ENCODE data around the gene AMIGO3.
A peak's percentile ranks its signal among the peaks of the same experiment; 100 is the strongest.

DNA sequence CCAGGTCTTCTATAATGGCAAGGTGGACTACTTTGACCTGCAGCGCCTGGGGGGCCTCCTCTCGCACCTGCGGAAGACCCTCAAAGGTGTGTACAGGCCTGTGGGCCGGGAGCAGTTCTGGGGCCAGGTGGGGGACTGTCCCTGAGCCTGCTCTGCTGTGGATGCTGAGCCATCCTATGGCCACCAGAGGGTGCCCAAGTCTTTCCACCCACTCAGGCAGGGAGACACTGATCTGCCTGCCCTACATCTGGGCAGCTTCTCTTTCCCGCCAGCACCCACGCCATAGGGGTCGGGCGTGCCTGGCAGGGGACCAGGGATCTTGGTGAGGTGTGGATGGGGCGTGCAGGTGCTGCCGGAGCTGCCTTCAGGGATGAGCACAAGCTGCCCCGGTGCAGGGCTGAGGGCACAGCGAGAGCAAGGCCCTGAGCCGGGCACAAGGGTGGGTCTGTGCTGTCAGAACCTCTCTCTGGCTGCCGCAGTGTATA, 16.0 kb downstream of the AMIGO3 start:
- TF ChIP-seq, protein P1, sequence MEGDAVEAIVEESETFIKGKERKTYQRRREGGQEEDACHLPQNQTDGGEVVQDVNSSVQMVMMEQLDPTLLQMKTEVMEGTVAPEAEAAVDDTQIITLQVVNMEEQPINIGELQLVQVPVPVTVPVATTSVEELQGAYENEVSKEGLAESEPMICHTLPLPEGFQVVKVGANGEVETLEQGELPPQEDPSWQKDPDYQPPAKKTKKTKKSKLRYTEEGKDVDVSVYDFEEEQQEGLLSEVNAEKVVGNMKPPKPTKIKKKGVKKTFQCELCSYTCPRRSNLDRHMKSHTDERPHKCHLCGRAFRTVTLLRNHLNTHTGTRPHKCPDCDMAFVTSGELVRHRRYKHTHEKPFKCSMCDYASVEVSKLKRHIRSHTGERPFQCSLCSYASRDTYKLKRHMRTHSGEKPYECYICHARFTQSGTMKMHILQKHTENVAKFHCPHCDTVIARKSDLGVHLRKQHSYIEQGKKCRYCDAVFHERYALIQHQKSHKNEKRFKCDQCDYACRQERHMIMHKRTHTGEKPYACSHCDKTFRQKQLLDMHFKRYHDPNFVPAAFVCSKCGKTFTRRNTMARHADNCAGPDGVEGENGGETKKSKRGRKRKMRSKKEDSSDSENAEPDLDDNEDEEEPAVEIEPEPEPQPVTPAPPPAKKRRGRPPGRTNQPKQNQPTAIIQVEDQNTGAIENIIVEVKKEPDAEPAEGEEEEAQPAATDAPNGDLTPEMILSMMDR (IDR thresholded peaks at IDR 0.05; ENCODE audit: insufficient read depth, low read length, poor library complexity, severe bottlenecking) = peak; percentile 67
- no peak for TF ChIP-seq EZH2phosphoT487 (conservative IDR thresholded peaks at IDR 0.05; ENCODE audit: low read length)

Data from SU-DHL-6 (cell line).